Stimulated activated CD8-positive, alpha-beta memory T cell treated with anti-CD3 and anti-CD28 coated beads, Interleukin-4, amount 100 ng/mL, for 4 hours (primary cell): ENCODE data around the gene PIN1.
"Not testable (repeated sequence)": the region's sequence is repeated elsewhere in the genome, so short reads cannot be mapped to it uniquely, and the experiment has no call there.

Source experiments
- DNase-seq, 2 donors: peaks; one replicate each; pipeline ENCODE4 v3.0.0-alpha.2; 2020; ENCODE audit warnings: low read depth in 2 of 2, low spot score in 1 of 2

PIN1 gene

DNA sequence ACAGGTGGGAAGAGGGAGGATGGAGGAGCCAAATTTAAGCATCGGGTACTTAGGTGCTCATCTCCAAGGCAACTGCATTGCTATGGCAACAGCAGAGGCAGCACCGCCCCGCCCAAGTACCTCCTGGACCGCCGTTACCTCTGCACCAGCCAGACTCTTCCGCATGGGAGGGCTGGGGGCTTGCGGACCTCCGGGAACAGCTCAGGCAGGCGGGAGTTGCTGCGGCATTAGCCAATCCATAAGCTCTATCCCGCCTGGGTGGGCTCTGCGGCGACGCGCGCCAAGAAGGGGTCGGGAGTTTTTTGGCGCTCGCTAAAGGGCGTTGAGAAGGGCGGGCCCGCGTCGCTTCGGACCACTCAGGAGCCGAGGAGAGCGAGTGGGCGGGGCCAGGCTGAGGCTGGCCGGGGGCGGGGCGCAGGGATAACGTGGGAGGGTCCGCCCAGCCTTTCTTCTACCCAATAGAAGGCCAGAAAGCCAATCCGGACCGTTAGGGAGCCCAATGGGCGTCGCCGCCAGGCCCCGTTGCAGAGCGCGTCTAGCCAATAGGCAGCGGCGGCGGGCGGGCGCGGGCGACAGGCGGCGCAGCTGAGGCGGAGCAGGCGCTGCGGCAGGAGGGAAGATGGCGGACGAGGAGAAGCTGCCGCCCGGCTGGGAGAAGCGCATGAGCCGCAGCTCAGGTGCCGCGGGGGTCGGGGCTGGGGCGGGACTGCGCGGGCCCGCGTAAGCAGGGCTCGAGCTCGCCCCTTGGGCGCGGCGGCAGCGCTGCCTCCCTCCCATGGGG, at the start of gene PIN1:
Gene PIN1, plus strand, starts transcription at position 593 of the 781 bp plus-strand sequence. Its CDS starts 27 bp downstream, at position 620.
- DNase-seq = peak; percentile 97 to 98

DNA sequence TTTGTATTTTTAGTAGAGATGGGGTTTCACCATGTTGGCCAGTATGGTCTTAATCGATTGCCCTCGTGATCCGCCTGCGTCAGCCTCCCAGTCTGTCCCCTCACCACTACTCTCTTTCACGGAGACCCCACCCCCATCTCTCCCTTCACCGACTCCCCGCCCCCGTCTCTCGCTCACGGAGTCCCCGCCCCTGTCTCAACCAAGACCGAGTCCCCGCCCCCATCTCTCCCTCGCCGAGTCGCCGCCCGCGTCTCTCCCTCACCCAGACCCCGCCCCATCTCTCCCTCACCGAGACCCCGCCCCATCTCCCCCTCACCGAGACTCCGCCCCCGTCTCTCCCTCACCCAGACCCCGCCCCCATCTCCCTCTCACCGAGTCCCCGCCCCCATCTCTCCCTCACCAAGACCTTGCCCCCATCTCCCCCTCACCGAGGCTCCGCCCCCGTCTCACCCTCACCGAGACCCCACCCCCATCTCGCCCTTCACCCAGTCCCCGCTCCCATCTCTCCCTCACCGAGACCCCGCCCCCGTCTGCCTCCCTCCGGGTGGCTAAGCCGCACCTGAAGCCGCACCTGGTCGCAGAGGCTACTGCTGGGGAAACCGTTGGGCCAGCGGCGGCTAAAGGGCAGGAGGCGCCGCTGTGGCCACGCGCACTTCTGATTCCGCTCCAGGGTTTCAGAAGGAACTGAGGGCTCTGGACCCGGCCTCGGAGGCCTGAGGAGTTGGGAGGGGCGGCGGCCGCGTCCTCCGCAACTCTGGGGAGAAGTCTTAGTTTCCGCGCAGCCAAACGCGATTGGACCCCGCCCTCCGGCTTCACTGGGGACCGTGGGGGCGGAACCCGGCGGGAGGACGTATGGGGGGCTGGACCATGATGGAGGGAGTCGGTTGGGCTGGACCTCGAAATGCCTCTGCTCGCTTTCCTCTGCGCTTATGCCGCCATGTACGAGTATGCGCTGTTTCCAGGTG, 49.5 kb upstream of the PIN1 start:
- DNase-seq = peak; percentile 94 to 97

DNA sequence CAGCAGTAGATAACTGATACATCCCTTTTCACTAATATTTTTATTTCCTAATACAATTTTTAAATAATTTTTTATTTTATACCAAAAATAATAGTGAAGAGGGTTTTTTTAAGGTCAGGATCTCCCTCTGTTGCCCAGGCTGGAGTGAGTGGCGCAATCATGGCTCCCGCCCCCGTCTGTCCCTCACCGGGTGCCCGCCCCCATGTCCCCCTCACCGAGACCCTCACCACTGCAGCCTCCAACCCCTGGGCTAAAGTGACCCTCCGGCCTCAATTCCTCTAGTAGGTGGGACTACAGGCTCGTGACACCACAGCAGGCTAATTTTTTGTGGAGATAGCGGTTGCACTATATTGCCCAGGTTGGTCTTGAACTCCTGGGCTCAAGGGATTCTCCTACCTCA, 48.8 kb upstream of the PIN1 start:
- DNase-seq = no peak

DNA sequence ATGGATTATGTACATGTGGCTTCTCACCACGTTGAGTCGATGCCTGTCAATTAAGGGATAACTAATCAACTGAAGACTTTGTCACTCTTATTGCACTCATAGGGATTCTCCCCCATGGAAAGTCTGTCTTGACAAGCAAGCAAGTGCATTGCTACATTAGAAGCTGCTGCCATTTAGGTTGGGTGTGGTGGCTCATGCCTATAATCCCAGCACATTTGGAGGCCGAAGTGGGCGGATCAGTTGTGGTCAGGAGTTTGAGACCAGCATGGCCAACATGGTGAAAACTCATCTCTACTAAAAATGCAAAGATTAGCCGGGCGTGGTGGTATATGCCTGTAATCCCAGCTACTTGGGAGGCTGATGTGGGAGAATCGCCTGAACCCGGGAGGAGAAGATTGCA, 48.3 kb upstream of the PIN1 start:
- no peak for DNase-seq

DNA sequence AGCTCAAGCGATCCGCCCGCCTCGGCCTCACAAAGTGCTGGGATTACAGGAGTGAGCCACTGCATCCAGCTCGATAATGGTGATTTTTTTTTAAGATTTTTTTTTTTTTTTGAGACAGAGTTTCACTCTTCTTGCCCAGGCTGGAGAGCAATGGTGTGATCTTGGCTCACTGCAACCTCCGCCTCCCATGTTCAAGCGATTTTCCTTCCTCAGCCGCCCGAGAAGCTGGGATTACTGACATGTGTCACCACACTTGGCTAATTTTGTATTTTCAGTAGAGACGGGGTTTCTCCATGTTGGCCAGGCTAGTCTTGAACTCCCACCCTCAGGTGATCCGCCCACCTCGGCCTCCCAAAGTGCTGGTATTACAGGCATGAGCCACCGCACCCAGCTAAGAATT, 46.5 kb upstream of the PIN1 start:
- DNase-seq = not testable (repeated sequence)

DNA sequence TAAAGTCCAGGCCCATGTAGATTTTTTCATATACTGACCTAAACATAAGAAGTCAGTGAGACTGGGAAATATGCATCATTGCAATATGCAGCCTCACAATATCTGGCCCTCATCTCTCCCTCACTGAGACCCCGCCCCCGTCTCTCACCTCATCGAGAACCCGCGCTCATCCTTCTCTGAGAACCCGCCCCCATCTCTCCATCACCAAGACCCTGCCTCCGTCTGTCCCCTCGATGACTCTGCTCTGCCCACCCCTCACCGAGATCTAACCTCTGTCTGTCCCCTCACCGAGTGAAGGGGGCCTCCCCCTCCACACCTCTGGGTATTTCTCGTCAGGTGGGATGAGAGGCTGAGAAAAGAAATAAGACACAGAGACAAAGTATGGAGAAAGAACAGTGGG, 46.1 kb upstream of the PIN1 start:
- DNase-seq = no peak

DNA sequence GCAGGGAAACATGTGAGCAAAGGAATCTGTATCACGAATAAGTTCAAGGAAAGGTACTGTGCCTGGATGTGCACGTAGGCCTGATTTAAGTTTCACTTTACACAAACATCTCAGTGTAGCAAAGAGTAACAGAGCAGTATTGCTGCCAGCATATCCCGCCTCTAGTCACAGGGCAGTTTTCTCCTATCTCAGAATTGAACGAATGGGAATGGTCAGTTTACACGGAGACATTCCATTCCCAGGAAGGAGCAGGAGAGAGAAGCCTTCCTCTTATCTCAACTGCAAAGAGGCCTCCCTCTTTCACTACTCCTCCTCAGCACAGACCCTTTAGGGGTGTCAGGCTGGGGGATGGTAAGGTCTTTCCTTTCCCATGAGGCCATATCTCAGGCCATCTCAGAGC, 45.5 kb upstream of the PIN1 start:
- not testable (repeated sequence) for DNase-seq

DNA sequence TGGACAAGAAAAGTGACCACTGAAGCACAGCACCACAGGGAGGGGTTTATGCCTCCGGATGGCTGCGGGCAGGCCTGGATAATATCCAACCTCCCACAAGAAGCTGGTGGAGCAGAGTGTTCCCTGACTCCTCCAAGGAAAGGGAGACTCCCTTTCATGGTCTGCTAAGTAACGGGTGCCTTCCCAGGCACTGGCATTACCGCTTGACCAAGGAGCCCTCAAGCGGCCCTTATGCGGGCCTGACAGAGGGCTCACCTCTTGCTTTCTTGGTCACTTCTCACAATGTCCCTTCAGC, 44.1 kb upstream of the PIN1 start:
- DNase-seq = not testable (repeated sequence)

DNA sequence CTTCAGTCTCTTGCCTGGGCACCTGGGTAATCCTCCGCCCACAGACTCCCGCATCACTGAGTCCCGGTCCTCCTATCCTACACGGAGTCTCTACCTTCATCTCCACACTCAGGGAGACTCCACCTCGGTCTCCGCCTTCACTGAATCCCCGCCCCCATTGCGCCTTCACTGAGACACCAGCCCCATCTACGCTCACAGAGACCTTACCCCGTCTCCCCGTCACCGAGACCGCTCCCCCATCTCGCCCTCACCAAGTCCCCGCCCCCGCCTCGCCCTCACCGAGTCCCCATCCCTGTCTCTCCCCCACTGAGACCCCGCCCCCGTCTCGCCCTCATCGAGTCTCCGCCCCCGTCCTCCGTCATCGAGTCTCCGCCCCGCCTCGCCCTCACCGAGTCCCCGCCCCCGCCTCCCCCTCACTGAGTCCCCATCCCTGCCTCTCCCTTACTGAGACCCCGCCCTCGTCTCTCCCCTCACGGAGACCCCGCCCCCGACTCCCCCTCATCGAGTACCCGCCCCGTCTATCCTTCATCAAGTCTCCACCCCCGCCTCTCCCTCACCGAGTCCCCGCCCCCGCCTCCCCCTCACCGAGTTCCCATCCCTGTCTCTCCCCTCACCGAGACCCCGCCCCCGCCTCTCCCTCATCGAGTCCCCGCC, 43.4 kb upstream of the PIN1 start:
- DNase-seq = peak; percentile 93 to 97

DNA sequence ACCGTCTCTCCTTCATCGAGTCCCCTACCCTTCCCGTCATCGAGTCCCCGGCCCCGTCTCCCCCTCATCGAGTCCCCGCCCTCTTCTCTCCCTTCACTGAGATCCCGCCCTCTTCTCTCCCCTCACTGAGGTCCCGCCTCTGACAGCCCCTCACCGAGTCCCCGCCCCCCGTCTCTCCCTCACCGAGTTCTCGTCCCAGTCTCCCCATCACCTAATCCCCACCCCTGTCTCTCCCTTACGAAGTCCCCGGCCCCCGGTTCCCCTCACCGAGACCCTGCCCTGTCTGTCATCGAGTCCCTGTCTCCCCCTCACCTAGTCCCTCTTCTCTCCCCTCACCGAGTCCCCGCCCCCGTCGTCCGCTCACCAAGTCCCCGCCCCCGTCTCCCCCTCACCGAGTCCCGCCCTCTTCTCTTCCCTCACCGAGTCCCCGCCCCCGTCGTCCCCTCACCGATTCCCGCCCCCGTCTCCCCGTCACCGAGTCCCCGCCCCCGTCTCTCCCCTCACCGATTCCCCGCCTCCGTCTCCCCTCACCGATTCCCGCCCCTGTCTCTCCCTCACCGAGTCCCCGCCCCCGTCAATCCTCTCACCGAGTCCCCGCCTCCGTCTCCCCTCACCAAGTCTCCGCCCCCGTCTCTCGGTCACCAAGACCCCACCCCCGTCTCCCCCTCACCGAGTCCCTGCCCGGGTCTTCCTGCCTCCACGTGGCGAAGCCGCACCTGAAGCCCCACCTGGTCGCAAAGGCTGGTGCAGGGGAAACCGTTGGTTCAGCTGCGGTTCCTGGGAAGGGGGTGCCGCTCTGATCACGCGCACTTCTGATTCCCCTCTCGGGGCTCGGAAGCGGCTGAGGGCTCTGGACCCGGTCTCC, 42.7 kb upstream of the PIN1 start:
- peak; percentile 90 to 91 for DNase-seq

DNA sequence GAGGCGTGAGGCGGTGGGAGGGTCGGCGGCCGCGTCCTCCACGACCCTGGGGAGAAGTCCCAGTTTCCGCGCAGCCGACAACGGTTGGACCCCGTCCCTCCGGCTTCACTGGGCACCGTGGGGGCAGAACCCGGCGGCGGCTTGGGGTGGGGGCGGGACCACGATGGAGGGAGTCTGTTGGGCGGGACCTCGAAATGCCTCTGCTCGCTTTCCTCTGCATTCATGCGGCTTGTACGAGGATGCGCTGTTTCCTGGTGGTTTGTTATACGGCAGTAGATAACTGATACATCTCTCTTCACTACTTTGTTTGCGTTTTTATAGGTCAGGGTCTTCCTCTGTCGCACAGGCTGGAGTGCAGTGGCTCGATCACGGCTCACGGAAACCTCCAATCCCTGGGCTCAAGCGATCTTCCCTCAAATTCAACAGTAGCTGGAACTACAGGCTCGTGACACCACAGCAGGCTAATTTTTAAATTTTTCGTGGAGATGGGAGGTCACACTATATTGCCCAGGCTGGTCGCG, 42.0 kb upstream of the PIN1 start:
- DNase-seq = peak; percentile 41 to 57

DNA sequence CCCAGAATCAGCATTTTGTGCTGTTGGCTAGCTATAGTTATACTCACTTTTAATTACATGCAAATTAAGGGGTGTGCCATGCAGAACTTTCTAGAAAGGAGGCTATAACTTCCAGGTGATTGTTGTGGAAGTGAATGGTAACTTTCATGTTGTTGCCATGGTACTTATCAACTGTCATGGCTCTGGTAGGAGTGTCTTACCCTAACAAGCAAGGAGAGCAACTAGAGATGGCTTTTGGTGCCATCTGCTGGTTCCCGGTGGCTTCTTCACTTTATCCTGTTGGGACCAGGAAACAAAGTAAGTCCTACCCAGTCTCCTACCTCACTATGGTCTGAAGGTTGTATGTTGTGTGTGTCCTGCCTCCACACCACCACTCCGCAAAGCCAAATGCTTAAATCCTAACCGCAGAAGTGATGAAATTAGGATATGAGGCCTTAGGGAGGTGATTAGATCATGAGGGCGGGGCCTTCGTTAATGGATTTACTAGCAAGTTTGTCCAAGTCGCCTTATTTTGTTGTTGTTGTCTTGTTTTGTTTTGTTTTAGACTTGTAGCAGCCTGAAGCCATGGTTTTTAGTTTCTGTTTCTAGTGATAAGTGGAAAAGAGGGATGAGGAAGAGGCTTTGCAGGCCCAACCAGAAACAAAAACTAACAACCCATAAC, 38.9 kb upstream of the PIN1 start:
- DNase-seq = peak; percentile 64 to 71

DNA sequence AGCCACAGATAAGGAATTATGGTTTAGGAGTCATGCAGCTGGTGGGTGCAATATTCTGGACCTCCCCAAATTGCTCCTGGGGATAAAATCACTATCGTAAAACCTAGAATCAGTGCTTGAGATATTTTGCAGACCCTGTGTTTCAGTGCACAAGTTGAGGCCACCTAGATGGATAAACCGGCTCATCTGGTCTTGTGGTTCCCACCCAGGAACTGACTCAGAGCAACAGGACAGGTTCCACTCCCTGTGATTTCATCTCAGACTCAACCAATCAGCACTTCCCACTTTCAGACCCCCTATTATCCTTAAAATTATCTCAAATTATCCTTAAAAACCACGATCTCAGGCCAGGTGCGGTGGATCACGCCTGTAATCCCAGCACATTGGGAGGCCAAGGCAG, 37.2 kb upstream of the PIN1 start:
- DNase-seq = no peak

DNA sequence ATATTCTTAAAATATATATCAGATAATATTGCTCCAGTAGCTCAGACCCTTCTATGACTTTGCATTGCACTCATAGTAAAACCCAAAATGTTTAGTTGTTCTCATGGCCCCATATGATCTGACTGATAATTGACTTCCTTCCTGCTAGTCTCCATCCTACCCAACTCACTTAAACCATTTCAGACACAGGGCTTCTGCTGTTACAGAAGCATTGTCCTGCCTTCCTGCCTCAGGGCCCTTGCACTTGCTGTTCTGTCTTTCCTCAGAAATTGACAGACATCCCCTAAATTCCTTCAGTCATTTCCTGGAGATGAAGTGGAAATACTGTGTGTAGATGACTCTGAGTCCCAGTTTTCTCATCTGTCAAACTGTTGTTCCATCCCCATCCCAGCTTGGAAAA, 36.0 kb upstream of the PIN1 start:
- DNase-seq = no peak

DNA sequence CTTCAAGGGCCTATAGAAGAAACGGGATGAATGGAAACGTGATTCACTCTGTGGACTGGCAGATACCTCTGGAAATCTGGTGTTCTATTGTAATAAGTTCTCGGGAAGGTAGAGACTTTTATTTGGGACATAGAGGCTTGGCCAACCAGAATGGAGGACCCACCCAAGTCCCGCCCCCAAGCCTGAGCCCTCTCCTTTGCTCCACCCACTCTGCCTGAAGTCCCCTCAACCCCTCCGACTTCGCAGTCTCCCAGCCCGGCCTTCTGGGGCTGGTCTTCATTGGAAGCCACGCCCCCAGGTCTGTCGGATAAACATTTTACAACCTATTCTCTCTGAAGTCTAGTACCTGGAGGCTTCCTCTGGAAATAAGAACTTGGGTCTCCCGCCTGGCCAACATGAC, 33.1 kb upstream of the PIN1 start:
- DNase-seq = no peak

DNA sequence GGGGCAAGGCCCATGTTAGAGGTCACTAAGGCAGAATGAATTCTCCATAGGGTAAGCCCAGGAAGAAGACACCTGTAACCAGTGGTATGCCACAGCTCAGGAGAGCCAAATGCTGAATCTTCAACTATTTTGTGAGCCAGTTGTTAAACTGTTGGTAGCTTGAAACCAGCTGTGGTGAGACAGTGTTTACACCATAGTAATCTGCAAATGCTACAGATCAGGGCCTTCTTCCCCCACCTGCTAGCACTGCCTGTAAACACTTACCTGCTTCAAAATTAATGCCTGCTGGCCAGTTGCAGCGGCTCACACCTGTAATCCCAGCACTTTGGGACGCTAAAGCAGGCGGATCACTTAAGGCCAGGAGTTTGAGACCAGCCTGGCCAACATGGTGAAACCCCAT, 28.3 kb upstream of the PIN1 start:
- DNase-seq = no peak

DNA sequence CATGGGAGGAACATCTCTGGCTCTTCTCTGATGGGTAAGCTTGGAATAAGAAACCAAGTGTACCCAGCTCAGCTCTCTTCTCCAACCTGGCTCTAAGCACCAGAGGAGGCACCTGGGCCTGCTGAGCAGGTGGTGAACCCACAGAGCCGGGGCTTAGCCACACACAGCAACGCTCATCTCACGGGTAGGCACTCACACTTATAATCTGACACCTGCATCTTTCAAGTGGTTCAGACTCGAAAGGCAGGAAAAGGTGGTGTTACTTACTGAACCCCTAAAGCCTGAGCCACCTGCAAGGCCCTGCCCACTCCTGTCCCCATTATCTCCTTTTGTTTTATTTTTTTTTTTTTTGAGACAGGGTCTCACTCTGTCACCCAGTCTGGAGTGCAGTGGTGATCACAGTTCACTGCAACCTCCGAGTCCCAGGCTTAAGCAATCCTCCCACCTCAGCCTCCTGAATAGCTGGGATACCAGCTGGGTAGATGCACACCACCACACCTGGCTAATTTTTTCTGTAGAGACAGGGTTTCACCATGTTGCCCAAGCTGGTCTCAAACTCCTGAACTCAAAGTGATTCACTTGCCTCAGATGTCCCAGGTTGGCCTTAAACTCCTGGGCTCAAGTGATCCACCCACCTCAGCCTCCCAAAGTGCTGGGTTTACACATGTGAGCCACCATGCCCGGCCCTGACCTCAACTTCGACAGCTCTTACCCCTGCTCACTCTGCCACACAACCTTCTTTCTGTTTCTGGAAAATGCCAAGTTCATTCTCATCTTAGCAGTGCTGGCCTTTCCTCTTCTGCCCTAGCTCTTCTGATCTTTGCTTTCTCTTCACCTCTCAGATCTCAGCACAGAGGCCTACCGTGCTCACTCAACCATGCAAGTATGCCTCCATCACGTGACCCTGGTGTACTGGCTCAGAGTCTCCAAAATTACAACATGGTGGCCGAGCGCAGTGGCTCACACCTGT, 26.0 kb upstream of the PIN1 start:
- no peak for DNase-seq

DNA sequence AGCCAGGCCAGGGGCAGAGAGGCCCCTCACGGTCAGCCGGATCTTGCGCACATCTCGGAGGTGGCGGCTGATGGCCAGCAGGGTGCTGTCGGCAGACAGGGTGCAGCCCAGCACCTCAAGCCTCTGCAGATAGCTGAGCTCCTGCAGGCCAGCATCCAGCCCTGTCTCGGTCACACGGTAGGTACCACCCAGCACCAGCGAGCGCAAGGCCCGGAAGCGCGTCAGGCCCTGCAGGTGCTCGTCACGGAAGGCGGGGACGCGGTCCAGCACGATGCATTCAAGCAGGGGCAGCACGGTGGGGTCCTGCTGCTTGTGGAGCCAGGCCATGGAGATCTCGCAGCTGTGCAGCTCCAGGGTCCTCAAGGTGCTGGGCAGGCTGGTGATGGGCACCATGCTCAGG, 24.0 kb upstream of the PIN1 start:
- no peak for DNase-seq

DNA sequence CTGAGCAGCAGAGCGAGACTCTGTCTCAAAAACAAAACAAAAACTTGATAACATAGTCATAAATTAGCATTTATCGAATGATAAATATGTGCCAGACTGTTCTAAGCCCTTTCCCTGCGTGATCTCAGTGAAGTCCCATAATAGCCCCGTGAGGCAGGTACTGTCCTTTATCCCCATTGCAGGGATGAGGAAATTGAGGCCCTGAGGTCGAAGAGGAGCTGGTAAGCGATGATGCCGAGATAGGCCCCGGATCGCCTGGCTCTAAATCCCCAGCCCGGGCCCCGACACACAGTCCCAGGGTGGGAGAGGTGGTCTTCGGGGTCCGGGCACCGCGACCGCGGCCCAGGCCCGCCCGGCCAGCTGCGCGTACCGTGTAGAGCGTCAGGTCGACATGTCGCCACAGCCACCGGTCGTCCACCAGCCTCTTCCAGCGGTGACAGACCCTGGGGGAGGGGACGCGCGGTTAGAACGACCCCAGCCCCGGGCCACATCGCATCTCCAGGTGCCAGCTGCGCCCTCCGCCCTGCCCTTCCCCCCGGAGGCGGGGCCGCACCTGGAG, 16.9 kb upstream of the PIN1 start:
- DNase-seq = no peak
